CD4-positive, alpha-beta T cell treated with Interferon alpha-2 for 1 hour (primary cell): ENCODE data around the gene CHST13.

Experiments
- DNase-seq, 2 donors: peaks; one replicate each; pipeline ENCODE4 v3.0.0-alpha.2; 2020 to 2022

CHST13 gene

GRCh38 chr3:126543457-126544061, 19.6 kb downstream of the CHST13 start:
- no peak for DNase-seq

GRCh38 chr3:126544596-126545281, 20.8 kb downstream of the CHST13 start:
- DNase-seq, result no peak

GRCh38 chr3:126545544-126545943, 21.6 kb downstream of the CHST13 start:
- DNase-seq, result no peak

- no peak for DNase-seq
Measured at GRCh38 chr3:126546013-126546412, 22.1 kb downstream of the CHST13 start.

- DNase-seq, result no peak
Measured at GRCh38 chr3:126546549-126547239, 22.7 kb downstream of the CHST13 start.

- DNase-seq, result no peak
Measured at GRCh38 chr3:126547721-126548120, 23.8 kb downstream of the CHST13 start.

- DNase-seq, result peak in 1 of 2 donors; percentile 0
Measured at GRCh38 chr3:126548556-126549466, 24.9 kb downstream of the CHST13 start.

- no peak for DNase-seq
Measured at GRCh38 chr3:126549861-126550487, 26.0 kb downstream of the CHST13 start.

- no peak for DNase-seq
Measured at GRCh38 chr3:126550488-126551051, 26.6 kb downstream of the CHST13 start.

- DNase-seq, result no peak
Measured at GRCh38 chr3:126551121-126551838, 27.3 kb downstream of the CHST13 start.

GRCh38 chr3:126551839-126552687, 28.1 kb downstream of the CHST13 start:
- DNase-seq, result no peak

GRCh38 chr3:126552688-126553283, 28.8 kb downstream of the CHST13 start:
- no peak for DNase-seq

- DNase-seq, result no peak
Measured at GRCh38 chr3:126553284-126554084, 29.5 kb downstream of the CHST13 start.

- no peak for DNase-seq
Measured at GRCh38 chr3:126554560-126555525, 30.9 kb downstream of the CHST13 start.

- DNase-seq, result no peak
Measured at GRCh38 chr3:126555795-126556636, 32.1 kb downstream of the CHST13 start.

- DNase-seq, result no peak
Measured at GRCh38 chr3:126556637-126557414, 32.9 kb downstream of the CHST13 start.
